ENCODE results near the gene DGKK. TPM values are rescaled to one million over a fixed set of nuclear protein-coding genes. Genes with fewer than 3 reads are reported as not detected.

DGKK gene
- total RNA-seq, 1 experiment from 2014 or later = 1.6 TPM

- Histone ChIP-seq H4K5ac (ENCODE audit: insufficient read length, low read depth, low read length) (no peak overlapping the region), H3K9ac (ENCODE audit: extremely low read depth, insufficient read length, low read length) (no peak overlapping the region), H4K20me1 (ENCODE audit: control insufficient read depth, insufficient read depth, insufficient read length) (no peaks in the 10 kb centered on the region), H2BK20ac (ENCODE audit: low read depth, low read length, poor library complexity, severe bottlenecking) (no peak overlapping the region), H3K79me2 (ENCODE audit: insufficient read depth, low read length) (no peaks in the 10 kb centered on the region), H2BK15ac (ENCODE audit: low read depth, low read length) (no peak overlapping the region), H3K27ac (ENCODE audit: insufficient read length, low read depth, low read length) (no peak overlapping the region), H2BK5ac (ENCODE audit: insufficient read length, low read length) (no peak overlapping the region), H2AK5ac (ENCODE audit: insufficient read length, low read length) (no peak overlapping the region), H3K18ac (ENCODE audit: insufficient read length, low read depth, low read length) (no peak overlapping the region), H2AFZ (ENCODE audit: low read length) (no peak overlapping the region), H2BK120ac (ENCODE audit: low read depth, low read length, poor library complexity, severe bottlenecking) (no peak overlapping the region), H3K4me2 (ENCODE audit: insufficient read depth, insufficient read length, low read length) (no peak overlapping the region), H4K8ac (replicated peaks; ENCODE audit: insufficient read length, low read depth, low read length) (no peak overlapping the region), H3K9me3 (ENCODE audit: control insufficient read depth, low read depth, low read length) (no peaks in the 10 kb centered on the region), H3K4ac (ENCODE audit: low read depth, low read length) (no peak overlapping the region), H3K56ac (ENCODE audit: insufficient read length, low read depth, low read length) (no peak overlapping the region), H3K79me1 (ENCODE audit: insufficient read depth, low read depth, low read length, poor library complexity, severe bottlenecking) (no peaks in the 10 kb centered on the region), H3K14ac (ENCODE audit: insufficient read depth, low read length) (no peak overlapping the region), H2BK12ac (ENCODE audit: insufficient read length, low read depth, low read length) (no peak overlapping the region), H4K91ac (ENCODE audit: insufficient read length, low read depth, low read length) (no peak overlapping the region), H3K27me3 (ENCODE audit: insufficient read depth, low read length) (no peaks in the 10 kb centered on the region), H3K23ac (ENCODE audit: insufficient read length, low read depth, low read length) (no peak overlapping the region), H3K23me2 (ENCODE audit: insufficient read length, low read depth, low read length, poor library complexity, severe bottlenecking) (no peaks in the 10 kb centered on the region), H3T11ph (ENCODE audit: low read length) (no peak overlapping the region), H3K4me1 (ENCODE audit: insufficient read depth, low read length) (no peaks in the 10 kb centered on the region)
- no peak overlapping the region for H3K4me3 Mint-ChIP-seq
- H3K27ac Mint-ChIP-seq = no peak overlapping the region
- H3K36me3 Mint-ChIP-seq (ENCODE audit: insufficient read depth in 1 of 3, low read depth in 3 of 3) = peaks cover 0 to 4% (median 2%) of the 10 kb centered on the region in 3 experiments; a peak in 4 of 7 replicates
- TF ChIP-seq CTCF (conservative IDR thresholded peaks at IDR 0.05) = no peak
- DNase-seq = no peak
- WGBS (ENCODE audit: extremely low coverage, insufficient read length, low lambda C conversion rate) = no CpG with 5 or more reads among the region's 3 CpGs
- H3K27me3 Mint-ChIP-seq (ENCODE audit: low read depth) = peaks cover 2% of the 10 kb centered on the region; the same call in 1 of the 2 replicates
- H3K4me1 Mint-ChIP-seq = no peaks in the 10 kb centered on the region
- peaks cover 50 to 66% of the 10 kb centered on the region in 2 experiments for H3K9me3 Mint-ChIP-seq
These were observed 67.7 kb downstream of the DGKK start for GRCh38 chrX:50402886-50403285.
